H1 (cell line): ENCODE data around the gene GTF2IRD1. TPM values are rescaled to one million over a fixed set of nuclear protein-coding genes. Genes with fewer than 3 reads are reported as not detected.

Experiments
- CTCF ChIA-PET: fragments of 300-600 bp; sonication (Branson Sonifier 250); formaldehyde crosslinking; loops from one replicate; lab custom pipeline; 2021; ENCODE audit not compliant: partially characterized antibody; lab: Charles Lee
- POLR2A ChIA-PET: fragments of 300-600 bp; sonication (Branson Sonifier 250); formaldehyde crosslinking; loops from one replicate; lab custom pipeline; 2021; ENCODE audit warnings: inconsistent platforms; ENCODE audit not compliant: partially characterized antibody; lab: Charles Lee
- DNase-seq, 2 experiments: peaks; one replicate each; pipeline versions ENCODE4 v3.0.0 to v3.0.0-alpha.2; 2010 to 2022; ENCODE audit warnings: low spot score in 2 of 2, low read depth in 1 of 2, mixed read lengths in 1 of 2
- FAIRE-seq: peaks from 2 replicates; lab custom pipeline; 2011; peaks lifted over from hg19 to GRCh38; lab: Jason Lieb, UNC
- H2AFZ ChIP-seq: 2 replicates; pipeline ENCODE4 v1.8.1; 2012; ENCODE audit warnings: low read length, inconsistent platforms
- H2AK5ac ChIP-seq: 2 replicates; pipeline ENCODE4 v1.6.1; 2013; ENCODE audit warnings: low read depth, low read length
- H2BK120ac ChIP-seq: replicated peaks from 2 replicates; pipeline ENCODE3; 2013; ENCODE audit warnings: low read depth, low read length, inconsistent platforms
- H2BK12ac ChIP-seq: 2 replicates; pipeline ENCODE4 v1.6.1; 2013; ENCODE audit warnings: low read depth, low read length
- H2BK15ac ChIP-seq: 2 replicates; pipeline ENCODE4 v1.6.1; 2013; ENCODE audit warnings: low read length
- H2BK20ac ChIP-seq: 2 replicates; pipeline ENCODE4 v1.6.1; 2013; ENCODE audit warnings: low read length
- H2BK5ac ChIP-seq: 2 replicates; pipeline ENCODE4 v1.6.1; 2013; ENCODE audit warnings: low read depth, low read length
- H3K14ac ChIP-seq: 2 replicates; pipeline ENCODE4 v1.6.1; 2013; ENCODE audit warnings: inconsistent platforms; ENCODE audit not compliant: insufficient read length
- H3K18ac ChIP-seq: 2 replicates; pipeline ENCODE4 v1.6.1; 2013; ENCODE audit warnings: low read length; ENCODE audit errors: extremely low read depth
- H3K23ac ChIP-seq: 2 replicates; pipeline ENCODE4 v1.6.1; 2013; ENCODE audit warnings: inconsistent platforms; ENCODE audit not compliant: insufficient read length
- H3K23me2 ChIP-seq: 2 replicates; pipeline ENCODE4 v1.6.1; 2013; ENCODE audit warnings: low read depth, low read length
- H3K27ac ChIP-seq: 2 replicates; pipeline ENCODE4 v1.6.1; 2011; ENCODE audit warnings: low read depth, low read length, inconsistent platforms
- H3K27me3 ChIP-seq, 4 experiments: replicated peaks in 1 of 4; 1 replicate in 1 of 4; 2 replicates in 3 of 4; pipeline versions ENCODE4 v1.6.1 to v1.8.1; 2011 to 2013; ENCODE audit warnings: low read length in 3 of 4, mild to moderate bottlenecking in 3 of 4, inconsistent platforms in 2 of 4, mixed read lengths in 2 of 4, moderate library complexity in 1 of 4; ENCODE audit not compliant: control insufficient read depth in 3 of 4, insufficient read depth in 3 of 4; ENCODE audit errors: extremely low read depth in 1 of 4
- H3K36me3 ChIP-seq, 4 experiments: 2 replicates each; pipeline versions ENCODE4 v1.6.1 to v1.8.1; 2011 to 2013; ENCODE audit warnings: mild to moderate bottlenecking in 4 of 4, low read length in 3 of 4, moderate library complexity in 2 of 4, control low read depth in 1 of 4, inconsistent platforms in 1 of 4; ENCODE audit not compliant: insufficient read depth in 4 of 4, control insufficient read depth in 2 of 4
- H3K4ac ChIP-seq: replicated peaks from 2 replicates; pipeline ENCODE3; 2013; ENCODE audit warnings: low read length, low read depth, mixed read lengths, inconsistent platforms; ENCODE audit not compliant: insufficient read length
- H3K4me1 ChIP-seq, 4 experiments: replicated peaks in 1 of 4; 1 replicate in 1 of 4; 2 replicates in 3 of 4; pipeline versions ENCODE4 v1.6.1 to v1.8.1; 2011 to 2013; ENCODE audit warnings: low read length in 3 of 4, inconsistent platforms in 2 of 4, mixed read lengths in 1 of 4; ENCODE audit not compliant: insufficient read depth in 4 of 4, control insufficient read depth in 3 of 4
- H3K4me2 ChIP-seq, 2 experiments: 2 replicates each; pipeline versions ENCODE4 v1.6.1 to v1.8.1; 2011 to 2013; ENCODE audit warnings: low read depth in 2 of 2, low read length in 2 of 2, control low read depth in 1 of 2, inconsistent platforms in 1 of 2, mild to moderate bottlenecking in 1 of 2; ENCODE audit not compliant: insufficient read depth in 1 of 2
- H3K4me3 ChIP-seq, 4 experiments: fragments of 200-600, 300-600 bp in 1 of 4; sonication (generic), shearing (Covaris generic), sonication (Bioruptor Twin) in 1 of 4; 2 replicates each; pipeline versions ENCODE4 v1.5.1 to v1.8.1; 2011 to 2016; ENCODE audit warnings: low read length in 4 of 4, low read depth in 3 of 4, control low read depth in 2 of 4, inconsistent platforms in 2 of 4, mild to moderate bottlenecking in 2 of 4, mixed read lengths in 1 of 4, moderate library complexity in 1 of 4; ENCODE audit not compliant: insufficient read depth in 2 of 4; ENCODE audit errors: extremely low read depth in 1 of 4
- H3K56ac ChIP-seq: replicated peaks from 2 replicates; pipeline ENCODE3; 2013; ENCODE audit warnings: low read depth, mild to moderate bottlenecking, mixed read lengths, low read length, inconsistent platforms; ENCODE audit not compliant: insufficient read length
- H3K79me1 ChIP-seq: 2 replicates; pipeline ENCODE4 v1.6.1; 2013; ENCODE audit warnings: low read depth, low read length, control low read depth
- H3K79me2 ChIP-seq, 2 experiments: 2 replicates each; pipeline versions ENCODE4 v1.6.1 to v1.8.1; 2012 to 2013; ENCODE audit warnings: low read length in 2 of 2, mild to moderate bottlenecking in 2 of 2, inconsistent platforms in 1 of 2; ENCODE audit not compliant: insufficient read depth in 2 of 2, control insufficient read depth in 1 of 2
- H3K9ac ChIP-seq, 4 experiments: replicated peaks in 1 of 4; 1 replicate in 1 of 4; 2 replicates in 3 of 4; pipeline versions ENCODE4 v1.6.1 to v1.8.1; 2011 to 2013; ENCODE audit warnings: low read depth in 3 of 4, low read length in 3 of 4, control low read depth in 2 of 4, mild to moderate bottlenecking in 2 of 4, moderate library complexity in 2 of 4, inconsistent platforms in 1 of 4; ENCODE audit errors: extremely low read depth in 1 of 4
- H3K9me3 ChIP-seq, 2 experiments: 2 replicates each; pipeline versions ENCODE4 v1.6.1 to v1.8.1; 2012 to 2013; ENCODE audit warnings: mild to moderate bottlenecking in 2 of 2, moderate library complexity in 2 of 2, control low read depth in 1 of 2, inconsistent platforms in 1 of 2, low read depth in 1 of 2, low read length in 1 of 2, mixed read lengths in 1 of 2; ENCODE audit not compliant: insufficient read depth in 2 of 2
- H4K20me1 ChIP-seq, 2 experiments: replicated peaks in 1 of 2; 2 replicates each; pipeline versions ENCODE3 to v1.8.1; 2011 to 2013; ENCODE audit warnings: inconsistent platforms in 2 of 2, low read length in 2 of 2, mild to moderate bottlenecking in 1 of 2; ENCODE audit not compliant: insufficient read depth in 2 of 2, control insufficient read depth in 1 of 2
- H4K5ac ChIP-seq: 2 replicates; pipeline ENCODE4 v1.6.1; 2013; ENCODE audit warnings: low read length, low read depth, mixed read lengths, inconsistent platforms; ENCODE audit not compliant: insufficient read length
- H4K8ac ChIP-seq: 2 replicates; pipeline ENCODE4 v1.8.0; 2013; ENCODE audit warnings: mild to moderate bottlenecking, moderate library complexity, low read length, inconsistent platforms; ENCODE audit not compliant: insufficient read depth; ENCODE audit errors: extremely low read depth
- H4K91ac ChIP-seq: replicated peaks from 2 replicates; pipeline ENCODE3; 2013; ENCODE audit warnings: low read length, mixed read lengths, inconsistent platforms; ENCODE audit not compliant: insufficient read length
- WGBS, 2 experiments: shearing (Covaris generic) in 1 of 2; methylation state at CpG; one replicate each; pipeline versions ENCODE4 v1.1.6 to v1.1.7; 2013 to 2015; ENCODE audit warnings: low lambda C conversion rate in 2 of 2, mixed read lengths in 2 of 2, inconsistent platforms in 1 of 2, low coverage in 1 of 2, missing lambda C conversion rate in 1 of 2; ENCODE audit not compliant: insufficient replicate concordance in 2 of 2, insufficient coverage in 1 of 2, insufficient read length in 1 of 2; ENCODE audit errors: extremely low coverage in 1 of 2, missing lambda C conversion rate in 1 of 2; 5-methylcytosine and 5-hydroxymethylcytosine counted together
- polyA plus RNA-seq, 7 experiments: library from polyadenylated mRNA; depleted of rRNA in 3 of 7; stranded (reverse) in 5 of 7; unstranded in 2 of 7; fragments of >200 nt in 5 of 7; fragments of 200-250 nt in 2 of 7; gene quantifications; 1 replicate in 5 of 7; 2 replicates in 1 of 7; 4 replicates in 1 of 7; pipeline versions ENCODE4 v1.2.1 to v1.2.3, GENCODE V29; 2011 to 2013; ENCODE audit warnings: missing spikeins in 2 of 7, mixed read lengths in 2 of 7
- total RNA-seq: library from RNA; stranded (reverse); fragmentation: NEBNext Ultra II Directional; extraction: Animal tissue kit (Norgen Biotek cat#: 25700); gene quantifications from 2 replicates; pipeline ENCODE4 v1.2.1, GENCODE V29; 2021

The GTF2IRD1 gene
- total and polyA plus RNA-seq, 2 of the 8 experiments (the other 6 are each of a cell fraction or from before 2014, with no cell fraction given) = 27.4 to 45.4 TPM

DNA sequence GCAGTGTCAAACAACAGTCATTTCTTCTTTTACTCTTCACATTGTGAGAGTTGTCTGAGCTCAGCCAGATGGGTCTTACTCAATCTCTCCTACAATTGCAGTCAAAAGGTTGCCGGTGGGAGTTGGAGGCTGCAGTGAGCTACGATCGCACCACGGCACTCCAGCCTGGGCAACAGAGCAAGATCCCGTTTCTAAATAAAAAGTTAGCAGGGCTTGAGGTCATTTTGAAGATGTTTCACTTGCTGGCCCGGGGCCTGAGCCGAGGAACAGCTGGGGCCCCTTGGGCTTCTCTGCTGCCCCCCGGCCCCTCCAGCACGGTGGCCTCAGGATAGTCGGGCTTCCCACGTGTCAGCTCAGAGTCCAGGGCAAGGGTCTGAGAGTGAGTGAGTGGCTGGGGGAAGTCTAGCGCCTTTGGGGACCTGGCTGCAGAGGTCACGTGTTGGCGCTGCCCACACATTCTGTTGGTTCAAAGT lies 40.4 kb downstream of the GTF2IRD1 start:
- H3K27me3 ChIP-seq = no peaks in the 10 kb centered on the region; a peak in 1 of 7 replicates
- H3K4me1 ChIP-seq = peaks cover 0 to 2% (median 0%) of the 10 kb centered on the region in 4 experiments; a peak in 2 of 7 replicates
- no peak overlapping the region for H4K91ac ChIP-seq
- H4K20me1 ChIP-seq = peaks cover 5 to 16% of the 10 kb centered on the region in 2 experiments
- no peak overlapping the region for H4K5ac ChIP-seq
- H3K23me2 ChIP-seq = peaks cover 6% of the 10 kb centered on the region
- H2AK5ac ChIP-seq = no peak overlapping the region
- H3K4me2 ChIP-seq = no peak overlapping the region
- FAIRE-seq (no peak), DNase-seq (no peak)
- H3K79me2 ChIP-seq = peaks cover 0 to 30% of the 10 kb centered on the region in 2 experiments; a peak in 1 of 4 replicates
- POLR2A ChIA-PET = interaction anchor here (1.0 to 2.1 kb wide), 2 partner anchors 11 to 13 kb away, joined by 3 to 5 read pairs; no protein-coding TSS in a partner anchor
- H3K79me1 ChIP-seq = peaks cover 14% of the 10 kb centered on the region
- no peak overlapping the region for H2BK15ac ChIP-seq
- H3K23ac ChIP-seq = no peak overlapping the region
- no peak overlapping the region for H3K14ac ChIP-seq
- no peak overlapping the region for H3K18ac ChIP-seq
- CTCF ChIA-PET = interaction anchor here (0.6 to 2.0 kb wide), 4 partner anchors 35 to 76 kb away, joined by 3 to 8 read pairs (median 6); no protein-coding TSS in a partner anchor
- no peak overlapping the region for H3K4me3 ChIP-seq
- H4K8ac ChIP-seq = no peak overlapping the region
- H2BK120ac ChIP-seq = no peak overlapping the region
- no peaks in the 10 kb centered on the region for H3K36me3 ChIP-seq
- H2BK5ac ChIP-seq = no peak overlapping the region
- no peak overlapping the region for H3K56ac ChIP-seq
- no peak overlapping the region for H2AFZ ChIP-seq
- no peak overlapping the region for H3K27ac ChIP-seq
- H2BK20ac ChIP-seq = no peak overlapping the region
- no peaks in the 10 kb centered on the region for H3K9me3 ChIP-seq
- 92% methylated on average over 14 of the region's 14 CpGs; no CpG with 5 or more reads in 1 of the 2 experiments for WGBS, 2 experiments
- no peak overlapping the region for H2BK12ac ChIP-seq
- no peak overlapping the region for H3K4ac ChIP-seq
- no peak overlapping the region for H3K9ac ChIP-seq
